OCI-LY7 (cell line): ENCODE data around the gene TRPM3. TPM values are rescaled to one million over a fixed set of nuclear protein-coding genes. Genes with fewer than 3 reads are reported as not detected.

Experiments
- BruUV-seq: library from RNA; stranded (reverse); fragments of 400-500 nt; replicated peaks from 2 replicates; lab custom pipeline; 2021; lab: Mats Ljungman, UMichigan
- CTCF ChIA-PET: fragments of 300-600 bp; sonication (Branson Sonifier 250); formaldehyde crosslinking; loops from one replicate; lab custom pipeline; 2022; ENCODE audit warnings: antibody characterized with exemption; ENCODE audit not compliant: unreplicated experiment; lab: Charles Lee
- POLR2A ChIA-PET: fragments of 300-600 bp; sonication (Branson Sonifier 250); formaldehyde crosslinking; loops from one replicate; lab custom pipeline; 2022; ENCODE audit warnings: antibody characterized with exemption; lab: Charles Lee
- DNase-seq: peaks from one replicate; pipeline ENCODE4 v3.0.0-alpha.2; 2015; ENCODE audit warnings: low spot score
- H2AFZ ChIP-seq: fragments of 200-600 bp; sonication (generic), shearing (Covaris generic); 2 replicates; pipeline ENCODE4 v1.6.1; 2014; ENCODE audit warnings: mild to moderate bottlenecking, antibody characterized with exemption, low read length, moderate library complexity
- H3K27ac ChIP-seq: fragments of 200-600 bp; sonication (generic); 2 replicates; pipeline ENCODE4 v1.5.1; 2014; ENCODE audit warnings: mixed run types, low read depth, mild to moderate bottlenecking, moderate library complexity, low read length, inconsistent platforms; ENCODE audit not compliant: poor library complexity, severe bottlenecking
- H3K36me3 ChIP-seq: fragments of 200-600 bp; sonication (generic); 2 replicates; pipeline ENCODE4 v1.6.1; 2014; ENCODE audit warnings: mild to moderate bottlenecking, antibody characterized with exemption, low read length, moderate library complexity, mixed read lengths; ENCODE audit not compliant: insufficient read depth
- H3K4me1 ChIP-seq: fragments of 200-600 bp; sonication (generic); 2 replicates; pipeline ENCODE4 v1.5.1; 2014; ENCODE audit warnings: mild to moderate bottlenecking, low read length; ENCODE audit not compliant: insufficient read depth, poor library complexity, severe bottlenecking
- H3K4me2 ChIP-seq: fragments of 200-600 bp; sonication (generic); 2 replicates; pipeline ENCODE4 v1.6.1; 2014; ENCODE audit warnings: mild to moderate bottlenecking, low read length
- H3K4me3 ChIP-seq: fragments of 200-600 bp; sonication (generic); 2 replicates; pipeline ENCODE4 v1.5.1; 2014; ENCODE audit warnings: mild to moderate bottlenecking, low read depth, low read length; ENCODE audit not compliant: poor library complexity, severe bottlenecking
- H3K79me2 ChIP-seq: fragments of 200-600 bp; sonication (generic); 2 replicates; pipeline ENCODE4 v1.6.1; 2016; ENCODE audit warnings: low read depth, mild to moderate bottlenecking, low read length, moderate library complexity, mixed read lengths; ENCODE audit not compliant: insufficient read depth
- H3K9me2 ChIP-seq: fragments of 200-600 bp; sonication (generic); 2 replicates; pipeline ENCODE4 v1.6.1; 2016; ENCODE audit warnings: mild to moderate bottlenecking, low read length, mixed read lengths; ENCODE audit not compliant: insufficient read depth
- H3K9me3 ChIP-seq: fragments of 200-600 bp; sonication (generic); 2 replicates; pipeline ENCODE4 v1.6.1; 2014; ENCODE audit warnings: mild to moderate bottlenecking, mixed run types, low read length, mixed read lengths
- H4K20me1 ChIP-seq: fragments of 200-600 bp; sonication (generic); 2 replicates; pipeline ENCODE4 v1.6.1; 2014; ENCODE audit warnings: mild to moderate bottlenecking, antibody characterized with exemption, low read length, moderate library complexity, mixed read lengths; ENCODE audit not compliant: insufficient read depth
- CTCF ChIP-seq: fragments of 200-600 bp; sonication (generic); conservative IDR thresholded peaks from 2 replicates; pipeline ENCODE4 v1.5.1; 2014; ENCODE audit warnings: mild to moderate bottlenecking, antibody characterized with exemption, low read length, moderate library complexity, mixed read lengths
- EZH2phosphoT487 ChIP-seq: fragments of 200-600 bp; sonication (generic); IDR thresholded peaks from 2 replicates; pipeline ENCODE4 v1.6.1; 2018; ENCODE audit warnings: low read depth, borderline replicate concordance, mild to moderate bottlenecking, mixed run types, antibody characterized with exemption, low read length, moderate library complexity, mixed read lengths
- intact Hi-C: fragments of 100-400 bp; cut with micrococcal nuclease; formaldehyde crosslinking; loops from one replicate; pipeline ENCODE4 v1.10.0; 2022; ENCODE audit not compliant: unreplicated experiment
- total RNA-seq, 2 experiments: library from RNA; depleted of rRNA in 1 of 2; stranded (reverse); fragments of >200 nt in 1 of 2; shearing (Covaris generic) in 1 of 2; gene quantifications; 2 replicates each; pipeline ENCODE4 v1.2.3, GENCODE V29; 2014 to 2022

Gene TRPM3
- total RNA-seq, 2 experiments from 2014 or later = not detected

DNA sequence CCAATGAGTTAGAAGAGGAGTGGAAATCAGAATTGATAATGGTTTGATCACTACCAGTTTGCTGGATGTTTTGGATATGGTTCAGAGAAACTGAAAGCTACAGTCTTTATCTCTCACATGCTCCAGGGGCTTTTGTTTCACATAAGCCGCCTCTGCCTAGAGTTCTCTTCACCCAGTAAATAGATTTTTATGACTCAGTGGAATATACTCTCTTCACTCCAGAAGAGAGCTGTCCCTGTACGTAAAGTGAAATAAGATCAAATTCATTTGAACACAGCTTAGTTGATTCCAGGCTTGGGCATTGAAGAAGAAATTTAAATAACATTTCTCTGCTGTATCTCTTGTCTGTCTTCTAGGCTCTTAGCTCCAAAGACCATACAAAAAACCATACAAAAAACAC lies 184.9 kb downstream of the TRPM3 start:
- CTCF ChIA-PET = no interaction called here
- no TSS peak for BruUV-seq

GRCh38 chr9:70935856-70936255 lies 185.6 kb downstream of the TRPM3 start:
- H3K4me3 ChIP-seq = no peak overlapping the region
- no peaks in the 10 kb centered on the region for H3K36me3 ChIP-seq
- intact Hi-C loops = no loop called here
- ChIA-PET CTCF (no interaction called here), POLR2A (no interaction called here)
- no peaks in the 10 kb centered on the region for H3K9me3 ChIP-seq
- TF ChIP-seq CTCF = no peak
- TF ChIP-seq EZH2phosphoT487 = no peak
- H3K27ac ChIP-seq = no peak overlapping the region
- H3K9me2 ChIP-seq = no peaks in the 10 kb centered on the region
- DNase-seq = no peak
- H3K4me1 ChIP-seq = no peaks in the 10 kb centered on the region
- no peaks in the 10 kb centered on the region for H3K79me2 ChIP-seq
- H2AFZ ChIP-seq = no peak overlapping the region
- H3K4me2 ChIP-seq = no peak overlapping the region
- no peaks in the 10 kb centered on the region for H4K20me1 ChIP-seq
- BruUV-seq = no TSS peak

More for the DNA sequence above, 184.9 kb downstream of the TRPM3 start:
- TF ChIP-seq EZH2phosphoT487 = no peak
- TF ChIP-seq CTCF = no peak
- Histone ChIP-seq H2AFZ (no peak overlapping the region), H3K9me2 (no peaks in the 10 kb centered on the region), H3K4me3 (no peak overlapping the region), H3K4me2 (no peak overlapping the region), H3K4me1 (no peaks in the 10 kb centered on the region), H3K36me3 (no peaks in the 10 kb centered on the region), H4K20me1 (no peaks in the 10 kb centered on the region), H3K9me3 (no peaks in the 10 kb centered on the region), H3K79me2 (no peaks in the 10 kb centered on the region), H3K27ac (no peak overlapping the region)
- intact Hi-C loops = no loop called here
- POLR2A ChIA-PET = interaction anchor here (0.7 to 2.2 kb wide), 3 partner anchors 10 to 39 kb away, joined by 3 to 8 read pairs (median 4); no protein-coding TSS in a partner anchor
- no peak for DNase-seq

DNA sequence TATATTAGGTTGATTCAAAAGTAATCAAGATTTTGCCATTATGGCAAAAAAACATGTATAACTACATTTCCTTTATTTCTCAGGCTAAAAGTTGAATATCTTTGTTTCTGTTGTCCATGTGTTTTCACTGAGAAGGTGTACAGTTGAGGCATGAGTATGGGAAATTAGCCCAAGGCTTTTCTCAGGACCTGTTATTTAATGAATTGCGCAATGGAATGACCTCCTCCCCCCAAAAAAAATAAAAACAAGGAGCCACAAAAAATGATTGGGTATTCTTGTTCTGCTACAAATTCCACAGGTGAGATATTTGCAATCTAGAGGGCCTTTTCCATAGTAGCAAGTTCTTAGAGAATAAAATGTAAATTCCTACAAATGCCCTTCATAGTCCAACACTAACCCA lies 186.8 kb downstream of the TRPM3 start:
- DNase-seq = no peak
- no TSS peak for BruUV-seq
- no peaks in the 10 kb centered on the region for H3K9me3 ChIP-seq

More for the DNA sequence above, 186.8 kb downstream of the TRPM3 start:
- no peaks in the 10 kb centered on the region for H3K36me3 ChIP-seq
- no peak overlapping the region for H3K27ac ChIP-seq
- no peaks in the 10 kb centered on the region for H3K79me2 ChIP-seq
- no peaks in the 10 kb centered on the region for H3K4me1 ChIP-seq
- H4K20me1 ChIP-seq = no peaks in the 10 kb centered on the region
- no peak for TF ChIP-seq CTCF
- no peak for TF ChIP-seq EZH2phosphoT487
- intact Hi-C loops = no loop called here
- CTCF ChIA-PET = no interaction called here
- no peaks in the 10 kb centered on the region for H3K9me2 ChIP-seq
- H3K4me3 ChIP-seq = no peak overlapping the region
- H3K4me2 ChIP-seq = no peak overlapping the region
- no peak overlapping the region for H2AFZ ChIP-seq
- POLR2A ChIA-PET = no interaction called here
